Smooth muscle cell (in vitro differentiated cells): Measurements from ENCODE around the gene ARSI. TPM values are rescaled to one million over a fixed set of nuclear protein-coding genes. Genes with fewer than 3 reads are reported as not detected.
A peak's percentile ranks its signal among the peaks of the same experiment; 100 is the strongest.

Source experiments
- DNase-seq: peaks from one replicate; lab custom pipeline; 2025; ENCODE audit not compliant: unreplicated experiment; lab: John Stamatoyannopoulos, UW
- H2AFZ ChIP-seq: fragments of 200-600 bp; sonication (generic); 2 replicates; pipeline ENCODE4 v1.6.0; 2016; ENCODE audit warnings: antibody characterized with exemption, low read depth, mild to moderate bottlenecking
- H3F3A ChIP-seq: fragments of 200-600 bp; sonication (generic); 2 replicates; pipeline ENCODE4 v1.6.0; 2017; ENCODE audit warnings: antibody characterized with exemption, low read depth
- H3K27ac ChIP-seq: fragments of 200-600 bp; sonication (generic); 2 replicates; pipeline ENCODE4 v1.5.1; 2016; ENCODE audit warnings: low read depth, mild to moderate bottlenecking
- H3K27me3 ChIP-seq: fragments of 200-600 bp; sonication (generic); 2 replicates; pipeline ENCODE4 v1.6.1; 2016; ENCODE audit warnings: low read depth, mild to moderate bottlenecking
- H3K36me3 ChIP-seq: fragments of 200-600 bp; sonication (generic); 2 replicates; pipeline ENCODE4 v1.5.1; 2016; ENCODE audit warnings: low read depth
- H3K4me1 ChIP-seq: fragments of 200-600 bp; sonication (generic); 2 replicates; pipeline ENCODE4 v1.5.1; 2016; ENCODE audit warnings: low read depth
- H3K4me2 ChIP-seq: fragments of 200-600 bp; sonication (generic); 2 replicates; pipeline ENCODE4 v1.6.0; 2016; ENCODE audit warnings: mild to moderate bottlenecking
- H3K4me3 ChIP-seq: fragments of 200-600 bp; sonication (generic); 2 replicates; pipeline ENCODE4 v1.5.1; 2016; ENCODE audit warnings: mild to moderate bottlenecking
- H3K79me2 ChIP-seq: fragments of 200-600 bp; sonication (generic); 2 replicates; pipeline ENCODE4 v1.6.0; 2016; ENCODE audit warnings: low read depth, mild to moderate bottlenecking
- H3K9ac ChIP-seq: fragments of 200-600 bp; sonication (generic); 2 replicates; pipeline ENCODE4 v1.6.0; 2016; ENCODE audit warnings: low read depth
- H3K9me3 ChIP-seq: fragments of 200-600 bp; sonication (generic); replicated peaks from 2 replicates; pipeline ENCODE4 v1.5.1; 2016; ENCODE audit warnings: low read depth
- H4K20me1 ChIP-seq: fragments of 200-600 bp; sonication (generic); 2 replicates; pipeline ENCODE4 v1.6.0; 2016; ENCODE audit warnings: low read depth
- CTCF ChIP-seq: fragments of 200-600 bp; sonication (generic); IDR thresholded peaks from 2 replicates; pipeline ENCODE4 v1.5.1; 2017; ENCODE audit warnings: borderline replicate concordance, mild to moderate bottlenecking, antibody characterized with exemption; ENCODE audit not compliant: insufficient read depth, poor library complexity, severe bottlenecking
- WGBS: methylation state at CpG from one replicate; pipeline ENCODE4 v1.1.7; 2016; ENCODE audit warnings: low lambda C conversion rate; 5-methylcytosine and 5-hydroxymethylcytosine counted together
- polyA plus RNA-seq: library from polyadenylated mRNA; unstranded; fragments of >200 nt; fragmentation: Nextera tagmentation; extraction: Ambion mirVana; gene quantifications from 2 replicates; pipeline ENCODE4 v1.2.1, GENCODE V29; 2016
- total RNA-seq: library from RNA; depleted of rRNA; stranded (reverse); fragments of >200 nt; gene quantifications from 2 replicates; pipeline ENCODE4 v1.2.3, GENCODE V29; 2014

Gene ARSI
- total and polyA plus RNA-seq, 2 experiments from 2014 or later: 68.9 to 87.6 TPM

GRCh38 chr5:150305557-150305956 is 2.9 kb upstream of the ARSI start:
- Histone ChIP-seq H3F3A (peaks cover 29% of the 10 kb centered on the region), H3K27ac (peak overlapping the region; percentile 22), H3K79me2 (no peaks in the 10 kb centered on the region), H3K4me2 (no peak overlapping the region), H3K4me1 (peaks cover 36% of the 10 kb centered on the region), H3K4me3 (no peak overlapping the region), H3K27me3 (no peaks in the 10 kb centered on the region), H3K36me3 (no peaks in the 10 kb centered on the region), H2AFZ (peak overlapping the region; percentile 33), H4K20me1 (no peaks in the 10 kb centered on the region), H3K9me3 (no peaks in the 10 kb centered on the region), H3K9ac (no peak overlapping the region)
- WGBS: 52% methylated on average over 1 of the region's 1 CpG
- no peak for DNase-seq
- no peak for TF ChIP-seq CTCF

GRCh38 chr5:150305095-150305494 is 2.4 kb upstream of the ARSI start:
- H3K9me3 ChIP-seq: no peaks in the 10 kb centered on the region
- no peak for TF ChIP-seq CTCF
- no peak overlapping the region for H2AFZ ChIP-seq
- DNase-seq: no peak
- no peak overlapping the region for H3K9ac ChIP-seq
- no peaks in the 10 kb centered on the region for H3K27me3 ChIP-seq
- peak overlapping the region; percentile 22 for H3K27ac ChIP-seq
- peaks cover 34% of the 10 kb centered on the region for H3F3A ChIP-seq
- H4K20me1 ChIP-seq: no peaks in the 10 kb centered on the region
- WGBS: 37% methylated on average over 2 of the region's 2 CpGs
- no peaks in the 10 kb centered on the region for H3K79me2 ChIP-seq
- no peak overlapping the region for H3K4me3 ChIP-seq
- peaks cover 40% of the 10 kb centered on the region for H3K4me1 ChIP-seq
- H3K36me3 ChIP-seq: no peaks in the 10 kb centered on the region
- no peak overlapping the region for H3K4me2 ChIP-seq

GRCh38 chr5:150304481-150305081 is 1.9 kb upstream of the ARSI start:
- H3K4me2 ChIP-seq: no peak overlapping the region
- no peak for TF ChIP-seq CTCF
- H3K9me3 ChIP-seq: no peaks in the 10 kb centered on the region
- 86% methylated on average over 4 of the region's 4 CpGs for WGBS
- H3K27ac ChIP-seq: peak overlapping the region; percentile 22
- H3K79me2 ChIP-seq: no peaks in the 10 kb centered on the region
- no peak for DNase-seq
- peaks cover 40% of the 10 kb centered on the region for H3K4me1 ChIP-seq
- no peaks in the 10 kb centered on the region for H3K27me3 ChIP-seq
- no peak overlapping the region for H3K4me3 ChIP-seq
- no peaks in the 10 kb centered on the region for H3K36me3 ChIP-seq
- no peak overlapping the region for H2AFZ ChIP-seq
- no peaks in the 10 kb centered on the region for H4K20me1 ChIP-seq
- no peak overlapping the region for H3K9ac ChIP-seq
- H3F3A ChIP-seq: peaks cover 39% of the 10 kb centered on the region

DNA sequence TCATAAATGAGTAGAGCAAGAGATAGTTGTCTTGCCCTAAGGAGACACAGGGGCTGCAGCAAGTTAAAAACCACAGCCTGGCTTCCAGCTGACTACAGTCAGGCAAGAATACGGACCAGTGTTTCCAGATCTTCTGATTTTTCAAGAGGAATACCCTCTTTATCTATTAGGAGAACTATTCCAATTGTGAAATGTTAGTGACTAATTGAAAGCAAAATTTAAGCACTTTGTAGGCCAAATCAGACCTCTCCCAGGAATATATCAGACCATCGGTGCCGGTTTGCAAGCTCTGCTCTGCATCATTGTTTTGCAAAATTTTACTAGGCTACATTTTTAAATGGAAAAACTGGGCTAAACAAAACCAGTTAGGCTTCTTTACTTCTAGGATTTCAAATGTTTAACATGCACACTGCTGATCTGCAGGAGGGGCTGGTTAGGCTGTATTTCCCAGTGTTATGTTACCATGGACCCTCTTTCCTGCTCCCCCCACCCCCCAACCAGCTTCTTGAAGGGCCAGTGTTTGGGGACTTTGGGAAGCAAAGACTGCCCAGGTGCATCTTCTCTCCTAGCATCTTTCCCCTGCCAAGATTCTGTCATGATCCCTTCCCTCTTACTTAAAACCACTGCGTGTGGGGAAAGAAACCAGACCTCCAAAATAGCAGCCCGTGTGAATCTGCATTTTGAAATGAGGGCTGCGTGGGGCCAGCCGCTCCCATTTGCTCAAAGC is 1.1 kb upstream of the ARSI start:
- Histone ChIP-seq H3K79me2 (no peaks in the 10 kb centered on the region), H3K4me2 (peak overlapping the region; percentile 88), H3K4me3 (no peak overlapping the region), H3K27ac (peak overlapping the region; percentile 22), H3K27me3 (no peaks in the 10 kb centered on the region), H3K9me3 (no peaks in the 10 kb centered on the region), H3K36me3 (no peaks in the 10 kb centered on the region), H2AFZ (no peak overlapping the region), H4K20me1 (peaks cover under 1% of the 10 kb centered on the region), H3F3A (peaks cover 41% of the 10 kb centered on the region), H3K9ac (no peak overlapping the region), H3K4me1 (peaks cover 42% of the 10 kb centered on the region)
- no peak for DNase-seq
- no peak for TF ChIP-seq CTCF
- 17% methylated on average over 7 of the region's 7 CpGs for WGBS
